ENCODE measurements around the gene LILRA1. TPM values are rescaled to one million over a fixed set of nuclear protein-coding genes. Genes with fewer than 3 reads are reported as not detected.

Gene LILRA1
- total RNA-seq, 1 experiment from 2014 or later = not detected

GRCh38 chr19:54551950-54552912, 41.2 kb upstream of the LILRA1 start:
- no peak for TF ChIP-seq CTCF (IDR thresholded peaks at IDR 0.05; ENCODE audit: insufficient read depth in 1 of 2, low read depth in 1 of 2, low read length in 1 of 2, severe bottlenecking in 1 of 2, unreplicated experiment in 1 of 2)
- no TSS peak for BruUV-seq (replicated peaks)
- H3K27me3 Mint-ChIP-seq (ENCODE audit: insufficient read depth, unreplicated experiment) = peaks cover 2% of the 10 kb centered on the region
- no peaks in the 10 kb centered on the region for H3K4me1 ChIP-seq
- no peaks in the 10 kb centered on the region for H3K4me1 Mint-ChIP-seq (ENCODE audit: low read depth, unreplicated experiment)
- CTCF ChIA-PET = no interaction called here
- no peaks in the 10 kb centered on the region for H3K36me3 Mint-ChIP-seq (ENCODE audit: insufficient read depth, unreplicated experiment)
- H3K27me3 ChIP-seq (replicated peaks; ENCODE audit: control insufficient read depth, insufficient read depth, low read length) = no peaks in the 10 kb centered on the region
- peaks cover 12% of the 10 kb centered on the region for H3K9me3 Mint-ChIP-seq (ENCODE audit: unreplicated experiment)
- intact Hi-C loops (cut with micrococcal nuclease; ENCODE audit: unreplicated experiment) = no loop called here
- H3K36me3 ChIP-seq (ENCODE audit: control insufficient read depth, insufficient read depth, low read length) = no peaks in the 10 kb centered on the region
- H3K27ac Mint-ChIP-seq (ENCODE audit: unreplicated experiment) = no peak overlapping the region
- H3K4me3 Mint-ChIP-seq (ENCODE audit: unreplicated experiment) = no peak overlapping the region
- no peak overlapping the region for H3K4me3 ChIP-seq (ENCODE audit: low read depth, low read length)
- DNase-seq = no peak
- no peaks in the 10 kb centered on the region for H3K9me3 ChIP-seq
- POLR2A ChIA-PET = interaction anchor here (0.6 kb wide), 1 partner anchor 130 kb away, joined by 3 read pairs; no protein-coding TSS in a partner anchor

GRCh38 chr19:54552913-54553310, 40.5 kb upstream of the LILRA1 start:
- no peak for DNase-seq
- Histone ChIP-seq H3K9me3 (no peaks in the 10 kb centered on the region), H3K27me3 (replicated peaks; ENCODE audit: control insufficient read depth, insufficient read depth, low read length) (no peaks in the 10 kb centered on the region), H3K4me1 (no peaks in the 10 kb centered on the region), H3K36me3 (ENCODE audit: control insufficient read depth, insufficient read depth, low read length) (no peaks in the 10 kb centered on the region), H3K4me3 (ENCODE audit: low read depth, low read length) (no peak overlapping the region)
- CTCF ChIA-PET = no interaction called here
- no peak overlapping the region for H3K4me3 Mint-ChIP-seq (ENCODE audit: unreplicated experiment)
- POLR2A ChIA-PET = no interaction called here
- intact Hi-C loops (cut with micrococcal nuclease; ENCODE audit: unreplicated experiment) = no loop called here
- no peak for TF ChIP-seq CTCF (IDR thresholded peaks at IDR 0.05; ENCODE audit: insufficient read depth in 1 of 2, low read depth in 1 of 2, low read length in 1 of 2, severe bottlenecking in 1 of 2, unreplicated experiment in 1 of 2)
- peaks cover 2% of the 10 kb centered on the region for H3K27me3 Mint-ChIP-seq (ENCODE audit: insufficient read depth, unreplicated experiment)
- H3K9me3 Mint-ChIP-seq (ENCODE audit: unreplicated experiment) = peaks cover 12% of the 10 kb centered on the region
- no peaks in the 10 kb centered on the region for H3K36me3 Mint-ChIP-seq (ENCODE audit: insufficient read depth, unreplicated experiment)
- no TSS peak for BruUV-seq (replicated peaks)
- no peaks in the 10 kb centered on the region for H3K4me1 Mint-ChIP-seq (ENCODE audit: low read depth, unreplicated experiment)
- no peak overlapping the region for H3K27ac Mint-ChIP-seq (ENCODE audit: unreplicated experiment)

GRCh38 chr19:54554006-54554405, 39.4 kb upstream of the LILRA1 start:
- H3K27me3 Mint-ChIP-seq (ENCODE audit: insufficient read depth, unreplicated experiment) = peaks cover 2% of the 10 kb centered on the region
- no peak for TF ChIP-seq CTCF (IDR thresholded peaks at IDR 0.05; ENCODE audit: insufficient read depth in 1 of 2, low read depth in 1 of 2, low read length in 1 of 2, severe bottlenecking in 1 of 2, unreplicated experiment in 1 of 2)
- CTCF ChIA-PET = no interaction called here
- H3K36me3 Mint-ChIP-seq (ENCODE audit: insufficient read depth, unreplicated experiment) = no peaks in the 10 kb centered on the region
- Histone ChIP-seq H3K9me3 (no peaks in the 10 kb centered on the region), H3K4me3 (ENCODE audit: low read depth, low read length) (no peak overlapping the region), H3K27me3 (replicated peaks; ENCODE audit: control insufficient read depth, insufficient read depth, low read length) (no peaks in the 10 kb centered on the region), H3K36me3 (ENCODE audit: control insufficient read depth, insufficient read depth, low read length) (no peaks in the 10 kb centered on the region), H3K4me1 (no peaks in the 10 kb centered on the region)
- H3K4me1 Mint-ChIP-seq (ENCODE audit: low read depth, unreplicated experiment) = no peaks in the 10 kb centered on the region
- no peak for DNase-seq
- POLR2A ChIA-PET = no interaction called here
- intact Hi-C loops (cut with micrococcal nuclease; ENCODE audit: unreplicated experiment) = no loop called here
- H3K9me3 Mint-ChIP-seq (ENCODE audit: unreplicated experiment) = peaks cover 12% of the 10 kb centered on the region
- no peak overlapping the region for H3K27ac Mint-ChIP-seq (ENCODE audit: unreplicated experiment)
- BruUV-seq (replicated peaks) = no TSS peak
- no peak overlapping the region for H3K4me3 Mint-ChIP-seq (ENCODE audit: unreplicated experiment)

Data from Caco-2 (cell line).